VCaP (cell line): ENCODE results near the gene TNP2.

Experiments used
- H3K27ac ChIP-seq: fragments of 450-650 bp; 2 replicates; pipeline ENCODE4 v1.5.1; 2017
- CTCF ChIP-seq: fragments of 450-650 bp; conservative IDR thresholded peaks from 2 replicates; pipeline ENCODE4 v1.5.1; 2017; ENCODE audit warnings: mild to moderate bottlenecking, moderate library complexity

The TNP2 gene

GRCh38 chr16:11278681-11279628, 9.8 kb upstream of the TNP2 start:
- no peak for TF ChIP-seq CTCF
- H3K27ac ChIP-seq, result no peak overlapping the region

GRCh38 chr16:11277607-11278337, 8.6 kb upstream of the TNP2 start:
- no peak for TF ChIP-seq CTCF
- H3K27ac ChIP-seq, result no peak overlapping the region

GRCh38 chr16:11276896-11277593, 7.9 kb upstream of the TNP2 start:
- H3K27ac ChIP-seq, result no peak overlapping the region
- no peak for TF ChIP-seq CTCF

GRCh38 chr16:11276143-11276895, 7.2 kb upstream of the TNP2 start, which contains the start of gene PRM2:
Gene PRM2, minus strand, starts transcription at chr16:11276480. Its CDS starts 110 bp downstream, at chr16:11276370.
- no peak for TF ChIP-seq CTCF
- H3K27ac ChIP-seq, result no peak within 1 kb of the TSS

GRCh38 chr16:11274964-11275363, 5.8 kb upstream of the TNP2 start:
- TF ChIP-seq CTCF, result no peak
- H3K27ac ChIP-seq, result no peak overlapping the region

GRCh38 chr16:11273721-11274324, 4.7 kb upstream of the TNP2 start:
- no peak for TF ChIP-seq CTCF
- H3K27ac ChIP-seq, result no peak overlapping the region
